ENCODE results near the gene CAPN1. TPM values are rescaled to one million over a fixed set of nuclear protein-coding genes. Genes with fewer than 3 reads are reported as not detected.

Gene CAPN1
- total and polyA plus RNA-seq, 2 of the 13 experiments (the other 11 are each of a cell fraction or from before 2014, with no cell fraction given): 57.3 to 82.6 TPM

- no peak for TF ChIP-seq NAIF1 (CRISPR knock-in tag; IDR thresholded peaks at IDR 0.05; ENCODE audit: borderline replicate concordance)
- no peak for TF ChIP-seq ZNF510 (CRISPR knock-in tag; IDR thresholded peaks at IDR 0.05; ENCODE audit: low read depth)
- TF ChIP-seq NFYB (CRISPR knock-in tag; IDR thresholded peaks at IDR 0.05): peak; percentile 26; the same call in 1 of the 2 replicates
- no peak for TF ChIP-seq ZNF75D (CRISPR knock-in tag; IDR thresholded peaks at IDR 0.05; ENCODE audit: borderline replicate concordance)
- TF ChIP-seq SRY (CRISPR knock-in tag; IDR thresholded peaks at IDR 0.05): no peak
- no peak for TF ChIP-seq STAT5B (CRISPR knock-in tag; IDR thresholded peaks at IDR 0.05)
- TF ChIP-seq ZNF7 (CRISPR knock-in tag; IDR thresholded peaks at IDR 0.05): no peak
- TF ChIP-seq BATF2 (CRISPR knock-in tag; IDR thresholded peaks at IDR 0.05): no peak
- TF ChIP-seq NCOA1 (CRISPR knock-in tag; IDR thresholded peaks at IDR 0.05): no peak
- no peak for TF ChIP-seq DDIT3 (CRISPR knock-in tag; IDR thresholded peaks at IDR 0.05)
- no peak for TF ChIP-seq ZMAT5 (CRISPR knock-in tag; IDR thresholded peaks at IDR 0.05; ENCODE audit: borderline replicate concordance, low read depth)
- no peak for TF ChIP-seq ZNF10 (CRISPR knock-in tag; IDR thresholded peaks at IDR 0.05; ENCODE audit: borderline replicate concordance, low read depth)
- peak; percentile 31; the same call in 1 of the 2 replicates for TF ChIP-seq NR2C2 (CRISPR knock-in tag; IDR thresholded peaks at IDR 0.05; ENCODE audit: borderline replicate concordance)
- no peak for TF ChIP-seq CENPT (CRISPR knock-in tag; IDR thresholded peaks at IDR 0.05; ENCODE audit: low read depth)
- 0 out of 2 replicates have a peak, but pooled peaks have one; percentile 39 for TF ChIP-seq CENPBD1 (CRISPR knock-in tag; IDR thresholded peaks at IDR 0.05; ENCODE audit: borderline replicate concordance, low read depth)
- TF ChIP-seq USF2 (IDR thresholded peaks at IDR 0.05; ENCODE audit: low read depth, low read length): no peak
- no peak for TF ChIP-seq USF2 (CRISPR knock-in tag; IDR thresholded peaks at IDR 0.05; ENCODE audit: borderline replicate concordance)
- TF ChIP-seq SP140L (CRISPR knock-in tag; IDR thresholded peaks at IDR 0.05; ENCODE audit: borderline replicate concordance): no peak
- no peak for TF ChIP-seq ZNF557 (CRISPR knock-in tag; IDR thresholded peaks at IDR 0.05)
- no peak for TF ChIP-seq ZNF792 (CRISPR knock-in tag; IDR thresholded peaks at IDR 0.05)
- TF ChIP-seq ATRX (CRISPR knock-in tag; IDR thresholded peaks at IDR 0.05; ENCODE audit: borderline replicate concordance): no peak
- TF ChIP-seq NFE2 (CRISPR knock-in tag; IDR thresholded peaks at IDR 0.05): no peak
- 0 out of 2 replicates have a peak, but pooled peaks have one; percentile 10 for TF ChIP-seq TAF1 (CRISPR knock-in tag; IDR thresholded peaks at IDR 0.05)
These were observed 16.1 kb upstream of the CAPN1 start (continued) for GRCh38 chr11:65165410-65166317.
